ENCODE measurements around the gene NXPE2. TPM values are rescaled to one million over a fixed set of nuclear protein-coding genes. Genes with fewer than 3 reads are reported as not detected.

The NXPE2 gene
- total and polyA plus RNA-seq, 2 donors from 2014 or later, result 0.22 TPM; not detected in 1

DNA sequence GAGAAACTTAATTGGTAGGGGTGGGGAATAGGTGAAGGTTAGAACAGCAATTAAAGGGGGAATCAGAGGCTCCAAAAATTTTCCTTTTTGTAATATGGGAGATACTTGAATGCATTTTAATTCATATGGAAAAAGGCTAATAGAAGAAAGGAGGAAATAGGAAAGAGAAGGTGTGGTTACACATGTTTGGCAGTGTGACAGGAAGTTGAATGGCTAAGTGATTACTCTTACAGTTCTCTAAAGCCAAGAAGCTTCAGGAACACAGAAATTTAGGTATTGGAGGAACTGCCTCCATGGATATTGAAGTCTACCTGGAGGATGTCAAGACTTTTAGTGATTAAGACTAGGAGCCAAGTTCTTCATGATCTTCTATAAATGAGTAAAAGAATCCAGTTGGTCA lies 6.3 kb downstream of the NXPE2 start:
- FAIRE-seq (no peak), DNase-seq (no peak)
- TF ChIP-seq, protein P1, sequence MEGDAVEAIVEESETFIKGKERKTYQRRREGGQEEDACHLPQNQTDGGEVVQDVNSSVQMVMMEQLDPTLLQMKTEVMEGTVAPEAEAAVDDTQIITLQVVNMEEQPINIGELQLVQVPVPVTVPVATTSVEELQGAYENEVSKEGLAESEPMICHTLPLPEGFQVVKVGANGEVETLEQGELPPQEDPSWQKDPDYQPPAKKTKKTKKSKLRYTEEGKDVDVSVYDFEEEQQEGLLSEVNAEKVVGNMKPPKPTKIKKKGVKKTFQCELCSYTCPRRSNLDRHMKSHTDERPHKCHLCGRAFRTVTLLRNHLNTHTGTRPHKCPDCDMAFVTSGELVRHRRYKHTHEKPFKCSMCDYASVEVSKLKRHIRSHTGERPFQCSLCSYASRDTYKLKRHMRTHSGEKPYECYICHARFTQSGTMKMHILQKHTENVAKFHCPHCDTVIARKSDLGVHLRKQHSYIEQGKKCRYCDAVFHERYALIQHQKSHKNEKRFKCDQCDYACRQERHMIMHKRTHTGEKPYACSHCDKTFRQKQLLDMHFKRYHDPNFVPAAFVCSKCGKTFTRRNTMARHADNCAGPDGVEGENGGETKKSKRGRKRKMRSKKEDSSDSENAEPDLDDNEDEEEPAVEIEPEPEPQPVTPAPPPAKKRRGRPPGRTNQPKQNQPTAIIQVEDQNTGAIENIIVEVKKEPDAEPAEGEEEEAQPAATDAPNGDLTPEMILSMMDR (IDR thresholded peaks at IDR 0.05; ENCODE audit: borderline replicate concordance, extremely low read depth, insufficient read depth), result no peak

DNA sequence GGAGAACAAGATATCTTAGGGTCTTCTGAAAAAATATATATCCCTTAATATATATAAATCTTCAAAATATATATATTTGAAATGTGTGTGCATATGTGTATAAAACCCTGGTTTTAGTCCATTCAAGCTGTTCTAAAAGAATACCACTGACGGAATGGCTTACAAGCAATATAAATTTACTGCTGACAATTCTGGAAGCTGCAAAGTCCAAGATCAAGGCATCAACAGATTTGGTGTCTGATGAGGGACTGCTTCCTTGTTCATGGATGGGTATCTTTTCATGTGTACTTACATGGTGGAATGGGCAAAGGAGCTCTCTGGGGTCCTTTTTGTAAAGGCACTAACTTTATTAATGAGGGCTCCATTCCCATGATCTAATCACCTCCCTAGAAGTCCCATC lies 6.8 kb downstream of the NXPE2 start:
- H3K4me1 ChIP-seq (ENCODE audit: control insufficient read depth in 2 of 3, insufficient read depth in 2 of 3, low read depth in 1 of 3, low read length in 3 of 3), result no peaks in the 10 kb centered on the region
- no peaks in the 10 kb centered on the region for H3K9me3 ChIP-seq (ENCODE audit: control insufficient read depth in 2 of 3, insufficient read depth in 1 of 3, low read length in 3 of 3)
- H3K36me3 ChIP-seq (ENCODE audit: control insufficient read depth in 2 of 3, insufficient read depth in 3 of 3, low read length in 3 of 3), result no peaks in the 10 kb centered on the region
- no peak overlapping the region for H3K27ac ChIP-seq (ENCODE audit: low read depth in 2 of 2, low read length in 2 of 2)
- DNase-seq (no peak), FAIRE-seq (no peak)
- no peaks in the 10 kb centered on the region for H3K27me3 ChIP-seq (ENCODE audit: control insufficient read depth, insufficient read depth, low read length)
- TF ChIP-seq, protein P1 (IDR thresholded peaks at IDR 0.05; ENCODE audit: borderline replicate concordance, extremely low read depth, insufficient read depth), result no peak
- intact Hi-C loops (cut with DNase I), result no loop called here
- no peak overlapping the region for H3K9ac ChIP-seq (ENCODE audit: low read length in 3 of 3)
- H3K4me3 ChIP-seq (ENCODE audit: low read length in 3 of 3), result no peak overlapping the region

More for the DNA sequence above, 6.3 kb downstream of the NXPE2 start:
- no peak overlapping the region for H3K4me3 ChIP-seq (ENCODE audit: low read length in 3 of 3)
- no peaks in the 10 kb centered on the region for H3K36me3 ChIP-seq (ENCODE audit: control insufficient read depth in 2 of 3, insufficient read depth in 3 of 3, low read length in 3 of 3)
- H3K4me1 ChIP-seq (ENCODE audit: control insufficient read depth in 2 of 3, insufficient read depth in 2 of 3, low read depth in 1 of 3, low read length in 3 of 3), result no peaks in the 10 kb centered on the region
- intact Hi-C loops (cut with DNase I), result no loop called here
- no peak overlapping the region for H3K9ac ChIP-seq (ENCODE audit: low read length in 3 of 3)
- no peak overlapping the region for H3K27ac ChIP-seq (ENCODE audit: low read depth in 2 of 2, low read length in 2 of 2)
- no peaks in the 10 kb centered on the region for H3K27me3 ChIP-seq (ENCODE audit: control insufficient read depth, insufficient read depth, low read length)
- no peaks in the 10 kb centered on the region for H3K9me3 ChIP-seq (ENCODE audit: control insufficient read depth in 2 of 3, insufficient read depth in 1 of 3, low read length in 3 of 3)

DNA sequence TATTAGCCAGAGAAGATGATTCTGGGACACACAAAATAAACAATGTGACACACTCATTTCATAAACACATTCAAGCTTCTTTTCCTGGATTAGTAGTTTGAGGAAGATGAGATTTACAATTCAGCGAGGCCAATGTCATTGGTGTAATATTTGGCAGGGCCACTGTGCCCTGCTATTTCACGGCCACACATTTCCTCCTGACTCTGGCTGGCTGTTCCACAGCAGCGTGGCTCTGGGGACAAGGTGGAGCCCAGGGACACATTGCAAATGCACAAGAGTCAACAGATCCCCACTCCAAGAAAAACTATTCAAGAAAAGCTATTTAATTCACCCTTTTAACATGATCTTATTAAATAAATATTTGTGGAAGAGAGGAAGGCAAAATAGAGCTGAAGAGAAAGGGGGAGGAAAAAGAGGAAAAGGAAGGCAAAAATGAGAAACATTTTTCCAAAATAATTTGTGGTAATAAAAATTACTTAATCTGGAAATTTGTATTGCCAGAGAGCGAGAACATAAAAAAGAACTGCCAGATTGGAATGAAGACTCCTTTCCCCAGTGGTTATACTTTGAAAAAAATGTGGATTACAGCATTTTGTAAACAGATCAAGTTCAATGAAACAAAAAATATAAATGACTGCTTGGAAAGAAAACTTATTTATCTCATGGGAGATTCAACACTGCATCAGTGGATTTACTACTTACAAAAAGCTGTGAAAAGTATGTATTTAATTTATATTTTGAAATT lies 27.1 kb downstream of the NXPE2 start:
- TF ChIP-seq, protein P1 (IDR thresholded peaks at IDR 0.05; ENCODE audit: borderline replicate concordance, extremely low read depth, insufficient read depth), result no peak
- Histone ChIP-seq H3K36me3 (ENCODE audit: control insufficient read depth in 2 of 3, insufficient read depth in 3 of 3, low read length in 3 of 3) (no peaks in the 10 kb centered on the region), H3K9me3 (ENCODE audit: control insufficient read depth in 2 of 3, insufficient read depth in 1 of 3, low read length in 3 of 3) (no peaks in the 10 kb centered on the region), H3K27me3 (ENCODE audit: control insufficient read depth, insufficient read depth, low read length) (no peaks in the 10 kb centered on the region), H3K9ac (ENCODE audit: low read length in 3 of 3) (no peak overlapping the region), H3K4me1 (ENCODE audit: control insufficient read depth in 2 of 3, insufficient read depth in 2 of 3, low read depth in 1 of 3, low read length in 3 of 3) (no peaks in the 10 kb centered on the region), H3K4me3 (ENCODE audit: low read length in 3 of 3) (no peak overlapping the region), H3K27ac (ENCODE audit: low read depth in 2 of 2, low read length in 2 of 2) (no peak overlapping the region)
- FAIRE-seq (no peak), DNase-seq (peak in 1 of 5 donors; percentile 75)
- intact Hi-C loops (cut with DNase I), result no loop called here

All from kidney (tissue), 14 donors.